OCI-M1 (cell line): ENCODE results near the gene ATOX1.
"Not testable (repeated sequence)": the region's sequence is repeated elsewhere in the genome, so short reads cannot be mapped to it uniquely, and the experiment has no call there.

ENCODE experiments used
- DNase-seq: peaks from one replicate; lab custom pipeline; 2025; lab: John Stamatoyannopoulos, UW

The ATOX1 gene, protein sequence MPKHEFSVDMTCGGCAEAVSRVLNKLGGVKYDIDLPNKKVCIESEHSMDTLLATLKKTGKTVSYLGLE

DNA sequence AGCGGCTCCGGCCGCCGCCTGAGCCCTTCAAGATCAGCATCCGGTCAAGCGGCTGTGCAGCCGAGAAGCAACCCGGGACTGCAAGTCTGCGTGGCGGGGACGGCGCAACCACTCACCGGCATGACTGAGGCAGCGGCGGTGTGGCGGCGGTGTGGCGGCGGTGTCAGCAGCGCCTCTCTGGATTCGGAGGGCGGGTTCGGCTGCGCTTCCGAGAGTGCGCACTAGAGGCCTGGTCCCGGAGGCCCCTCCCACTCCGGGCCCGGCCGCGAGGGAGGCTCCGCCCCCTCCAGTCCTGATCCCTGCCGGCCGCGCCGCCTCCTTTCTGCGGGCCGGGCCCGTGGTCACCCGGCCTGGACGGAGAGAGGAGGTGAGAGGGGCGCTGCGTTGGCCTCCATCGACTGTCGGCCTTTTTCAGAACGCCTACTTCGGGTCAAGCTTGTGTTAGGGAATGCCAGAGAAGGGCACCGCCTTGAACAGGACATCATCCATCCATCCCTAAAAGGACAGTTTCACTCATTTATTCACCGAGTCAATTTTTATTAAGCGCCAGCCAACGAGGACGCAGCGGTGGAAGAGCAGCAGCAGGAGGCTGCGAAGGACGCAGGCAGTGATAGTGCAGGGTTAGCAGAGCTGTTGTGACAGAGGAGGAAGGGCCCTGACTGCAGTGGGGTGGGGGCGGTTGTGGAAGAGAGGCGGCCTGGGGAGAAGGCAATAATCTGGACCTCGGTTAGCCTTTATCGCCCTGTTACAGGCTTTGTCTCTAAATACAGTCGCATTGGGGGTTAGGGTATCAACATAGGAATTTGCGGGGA, at the start of gene ATOX1:
Gene ATOX1, minus strand, starts transcription at position 202 of the 812 bp plus-strand sequence. Its CDS starts 80 bp downstream, at position 122.
- DNase-seq = peak; percentile 96

DNA sequence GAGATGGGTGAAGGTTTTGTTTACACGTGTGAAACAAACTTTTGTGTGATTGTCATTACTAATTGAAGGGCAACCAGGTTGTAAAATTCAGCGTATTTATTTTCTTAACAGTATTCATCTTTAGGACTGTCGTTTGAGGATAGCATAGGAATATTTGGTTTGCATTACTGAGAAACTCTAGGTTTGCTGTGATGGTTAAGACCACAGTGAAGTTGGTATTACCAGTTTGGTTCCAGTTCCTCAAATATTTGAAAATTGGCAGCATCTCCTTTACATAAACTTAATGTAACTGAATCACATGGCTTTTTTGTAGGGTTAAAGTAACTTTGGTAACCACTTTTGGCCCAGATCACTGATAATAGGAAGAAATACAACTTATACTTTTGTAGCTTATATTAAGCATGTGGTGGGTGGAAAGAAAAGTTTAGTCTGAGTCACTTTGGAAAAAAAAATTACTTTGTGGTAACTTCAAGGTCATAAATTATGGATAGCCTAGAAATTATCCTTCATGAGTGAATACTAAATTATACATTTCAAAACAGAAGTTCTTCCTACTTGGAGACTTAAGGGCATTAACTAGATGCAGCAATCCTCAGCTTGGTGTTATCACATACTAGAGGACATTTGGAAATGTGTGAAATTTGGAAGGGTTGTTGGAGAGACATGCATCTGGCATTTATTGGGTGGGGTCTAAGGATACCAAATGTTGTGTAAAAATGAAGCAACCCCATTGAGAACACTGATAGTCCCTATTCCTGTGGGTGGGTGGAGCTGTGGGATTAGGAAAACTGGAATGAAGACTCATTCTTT, 47.2 kb upstream of the ATOX1 start:
- DNase-seq = peak; percentile 10

DNA sequence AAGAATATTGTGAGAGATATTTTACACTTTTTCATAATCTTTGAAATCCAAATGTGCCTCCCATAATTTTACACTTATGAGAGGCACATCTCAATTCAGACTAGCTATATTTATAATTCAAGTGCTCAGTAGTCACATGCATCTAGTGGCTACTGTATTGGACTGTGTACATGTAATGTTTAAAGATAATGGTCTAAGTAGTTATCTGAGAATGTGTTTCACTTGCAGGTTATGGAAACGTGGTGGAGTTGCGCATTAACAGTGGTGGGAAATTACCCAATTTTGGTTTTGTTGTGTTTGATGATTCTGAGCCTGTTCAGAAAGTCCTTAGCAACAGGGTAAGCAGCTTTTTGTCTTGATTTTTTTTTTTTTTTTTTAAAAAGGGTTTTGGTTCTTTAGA, 42.1 kb upstream of the ATOX1 start:
- no peak for DNase-seq

DNA sequence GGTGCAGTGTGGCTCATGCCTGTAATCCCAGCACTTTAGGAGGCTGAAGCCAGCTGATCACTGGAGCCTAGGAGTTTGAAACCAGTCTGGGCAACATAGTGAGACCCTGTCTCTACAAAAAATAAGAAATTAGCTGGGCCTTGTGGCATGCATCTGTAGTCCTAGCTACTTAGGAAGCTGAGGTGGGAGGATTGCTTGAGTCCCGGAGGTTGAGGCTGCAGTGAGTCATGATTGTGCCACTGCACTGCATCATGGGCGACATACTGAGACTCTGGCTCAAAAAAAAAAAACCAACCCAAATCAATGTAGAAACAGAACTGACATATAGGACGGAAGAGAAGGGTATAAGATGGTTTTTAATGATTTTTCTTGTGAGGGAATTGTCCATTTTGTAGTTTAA, 41.0 kb upstream of the ATOX1 start:
- no peak for DNase-seq

DNA sequence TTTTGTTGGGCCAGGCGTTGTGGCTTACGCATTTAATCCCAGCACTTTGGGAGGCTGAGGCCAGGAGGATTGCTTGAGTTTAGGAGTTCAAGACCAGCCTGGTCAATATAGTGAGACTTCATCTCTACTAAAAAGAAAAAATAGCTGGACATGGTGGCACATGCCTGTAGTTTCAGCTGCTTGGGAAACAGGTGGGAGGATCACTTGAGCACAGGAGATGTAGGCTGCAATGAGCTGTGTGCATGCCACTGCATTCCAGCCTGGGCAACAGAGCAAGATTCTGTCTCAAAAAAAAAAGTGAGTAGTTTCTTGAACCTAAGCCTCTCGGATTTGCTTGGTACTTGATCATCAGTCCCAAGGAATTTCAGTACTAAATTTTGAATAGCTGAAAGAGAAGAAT, 40.2 kb upstream of the ATOX1 start:
- no peak for DNase-seq

DNA sequence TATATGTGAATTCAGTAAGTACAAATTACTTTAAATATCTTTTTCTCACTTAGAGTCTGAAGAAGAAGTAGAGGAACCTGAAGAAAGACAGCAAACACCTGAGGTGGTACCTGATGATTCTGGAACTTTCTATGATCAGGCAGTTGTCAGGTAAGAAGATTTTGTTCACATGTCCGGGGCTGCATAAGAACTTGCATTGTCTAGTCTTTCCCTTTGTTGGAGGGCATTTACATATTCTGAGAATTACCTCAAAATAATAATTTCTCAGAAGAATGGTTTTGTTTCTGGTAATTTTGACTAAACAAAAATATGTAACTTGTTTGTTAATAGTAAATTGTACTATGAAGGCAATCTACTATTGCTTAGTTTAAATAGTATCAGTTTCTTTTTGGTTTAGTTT, 37.0 kb upstream of the ATOX1 start:
- DNase-seq = no peak

DNA sequence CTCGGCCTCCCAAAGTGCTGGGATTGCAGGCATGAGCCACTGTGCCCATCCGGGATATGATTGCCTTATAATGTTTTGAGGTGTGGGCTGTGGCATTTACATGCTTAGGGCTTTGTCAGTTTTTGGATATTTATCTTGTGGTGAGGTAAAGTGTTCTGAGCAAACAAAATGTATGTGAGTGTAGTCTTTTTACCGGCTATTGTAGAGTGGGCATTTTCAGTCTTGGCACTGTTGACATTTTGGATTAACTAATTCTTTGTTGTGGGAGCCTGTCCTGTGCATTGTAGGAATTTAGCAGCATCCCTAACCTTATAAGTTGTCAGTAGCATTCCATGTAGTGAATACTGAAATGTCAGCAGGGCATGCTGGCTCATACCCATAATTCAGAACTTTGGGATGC, 34.9 kb upstream of the ATOX1 start:
- DNase-seq = no peak

DNA sequence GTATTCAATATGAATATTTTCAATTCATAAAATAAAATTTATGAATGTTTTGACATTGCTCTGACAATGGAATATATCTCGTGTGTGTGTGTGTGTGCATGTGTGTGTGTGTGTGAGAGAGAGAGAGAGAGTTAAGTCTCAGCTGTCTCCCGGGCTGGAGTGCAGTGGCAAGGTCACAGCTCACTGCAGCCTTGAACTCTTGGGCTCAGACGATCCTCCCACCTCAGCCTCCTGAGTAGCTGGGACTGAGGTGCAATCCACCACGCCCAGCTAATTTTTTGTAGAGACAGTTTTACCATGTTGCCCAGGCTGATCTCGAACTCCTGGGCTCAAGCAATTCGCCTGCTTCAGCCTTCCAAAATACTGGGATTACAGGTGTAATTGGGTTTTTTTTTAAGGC, 29.4 kb upstream of the ATOX1 start:
- no peak for DNase-seq

DNA sequence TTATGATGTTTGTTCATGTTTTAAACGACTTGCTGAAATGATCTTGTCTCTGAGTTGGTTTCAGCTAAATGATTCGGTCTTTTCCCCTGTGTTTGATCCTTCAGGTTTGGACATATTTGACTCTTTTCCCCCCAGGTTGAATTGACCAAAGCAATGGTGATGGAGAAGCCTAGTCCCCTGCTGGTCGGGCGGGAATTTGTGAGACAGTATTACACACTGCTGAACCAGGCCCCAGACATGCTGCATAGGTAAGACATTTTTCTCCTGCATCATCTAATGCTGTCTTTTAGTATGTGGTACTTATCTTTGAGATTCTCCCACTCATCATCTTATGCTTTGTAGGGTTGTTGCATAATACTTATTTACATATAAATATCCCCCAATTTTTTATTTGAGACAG, 28.0 kb upstream of the ATOX1 start:
- DNase-seq = no peak

DNA sequence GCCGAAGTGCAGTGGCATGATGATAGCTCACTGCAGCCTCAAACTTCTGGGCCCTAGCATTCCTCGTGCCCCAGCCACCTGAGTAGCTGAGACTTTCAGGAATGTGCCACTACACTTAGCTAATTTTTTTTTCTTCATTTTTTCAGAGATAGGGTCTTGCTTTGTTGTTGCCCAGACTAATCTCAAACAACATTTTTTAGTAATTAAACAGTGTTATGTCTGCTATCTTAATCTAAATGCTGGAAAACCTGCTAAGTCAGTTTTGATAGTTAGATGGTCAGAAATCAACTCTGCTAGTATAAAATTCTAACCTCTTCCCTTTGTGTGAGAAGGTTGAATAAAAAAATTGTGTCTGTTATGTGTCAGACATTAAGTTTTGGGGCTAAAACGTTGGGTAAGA, 25.7 kb upstream of the ATOX1 start:
- DNase-seq = no peak

DNA sequence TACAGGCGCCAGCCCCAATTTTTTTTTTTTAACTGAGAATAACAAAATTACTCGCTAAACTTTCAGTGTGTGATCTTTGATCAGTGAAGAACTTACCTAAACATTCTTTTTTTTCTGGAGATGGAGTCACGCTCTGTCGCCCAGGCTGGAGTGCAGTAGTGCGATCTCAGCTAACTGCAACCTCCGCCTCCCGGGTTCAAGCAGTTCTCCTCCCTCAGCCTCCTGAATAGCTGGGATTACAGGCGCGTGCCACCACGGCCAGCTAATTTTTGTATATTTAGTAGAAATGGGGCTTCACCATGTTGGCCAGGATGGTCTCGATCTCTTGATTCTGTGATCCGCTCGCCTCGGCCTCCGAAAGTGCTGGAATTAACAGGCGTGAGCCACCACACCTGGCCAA, 25.2 kb upstream of the ATOX1 start:
- DNase-seq = not testable (repeated sequence)

DNA sequence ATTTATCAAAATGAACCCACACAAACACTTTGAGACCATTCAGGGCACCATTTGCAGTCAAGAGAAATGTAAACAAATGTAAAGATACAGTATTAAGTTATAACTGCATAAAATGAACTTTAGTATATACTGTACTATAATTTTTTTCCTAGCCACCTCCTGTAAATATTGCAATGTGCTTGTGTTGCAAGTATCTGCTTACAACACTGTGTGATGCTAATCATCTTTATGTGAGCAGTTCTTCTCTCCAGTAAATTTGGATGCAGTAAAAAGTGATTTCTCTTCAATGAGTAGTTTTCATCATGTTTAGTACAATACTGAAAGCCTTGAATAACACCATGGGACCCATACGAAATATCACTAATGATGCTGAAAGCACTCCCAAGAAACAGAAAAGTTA, 22.8 kb upstream of the ATOX1 start:
- DNase-seq = peak; percentile 30

DNA sequence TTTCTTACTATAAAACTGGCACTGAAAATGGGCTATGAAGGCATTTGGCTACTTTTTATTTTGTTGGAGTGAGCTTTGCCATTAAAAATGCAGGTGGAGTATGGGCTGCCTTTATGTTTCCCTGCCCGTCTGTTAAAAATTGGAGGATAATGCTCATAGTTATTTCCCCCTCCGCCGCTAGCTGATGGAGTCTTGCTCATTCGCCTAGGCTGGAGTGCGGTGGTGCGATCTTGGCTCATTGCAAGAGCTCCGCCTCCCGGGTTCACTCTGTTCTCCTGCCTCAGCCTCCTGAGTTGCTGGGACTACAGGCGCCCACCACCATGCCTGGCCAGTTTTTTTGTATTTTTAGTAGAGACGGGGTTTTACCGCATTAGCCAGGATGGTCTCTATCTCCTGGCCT, 21.9 kb upstream of the ATOX1 start:
- DNase-seq = no peak

DNA sequence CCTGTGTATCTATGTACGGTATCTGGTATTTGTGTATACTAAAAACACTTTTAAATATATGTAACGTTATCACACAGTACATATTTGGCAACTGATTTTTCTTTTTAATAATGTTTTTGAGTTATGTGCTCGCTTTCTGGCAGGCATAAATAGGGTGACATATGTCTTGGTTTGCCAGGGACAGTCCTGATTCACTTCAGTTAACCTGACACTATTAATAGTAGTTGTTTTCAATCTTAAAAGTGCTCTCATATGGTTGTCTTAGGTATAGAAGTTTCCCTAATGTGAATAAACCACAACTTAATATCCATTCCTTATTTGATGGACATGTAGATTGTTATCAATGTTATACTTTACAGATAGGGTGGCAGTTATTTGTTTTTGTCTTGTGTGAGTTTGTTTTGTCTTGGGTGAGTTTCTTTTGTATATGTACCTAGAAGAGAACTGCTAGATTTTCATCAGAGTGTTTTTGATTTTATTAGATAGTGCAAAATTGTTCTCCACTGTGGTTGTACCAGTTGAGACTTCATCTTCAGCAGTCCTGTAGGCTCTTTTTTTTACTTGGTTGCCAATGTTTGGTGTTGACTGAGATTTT, 21.2 kb upstream of the ATOX1 start:
- DNase-seq = no peak

DNA sequence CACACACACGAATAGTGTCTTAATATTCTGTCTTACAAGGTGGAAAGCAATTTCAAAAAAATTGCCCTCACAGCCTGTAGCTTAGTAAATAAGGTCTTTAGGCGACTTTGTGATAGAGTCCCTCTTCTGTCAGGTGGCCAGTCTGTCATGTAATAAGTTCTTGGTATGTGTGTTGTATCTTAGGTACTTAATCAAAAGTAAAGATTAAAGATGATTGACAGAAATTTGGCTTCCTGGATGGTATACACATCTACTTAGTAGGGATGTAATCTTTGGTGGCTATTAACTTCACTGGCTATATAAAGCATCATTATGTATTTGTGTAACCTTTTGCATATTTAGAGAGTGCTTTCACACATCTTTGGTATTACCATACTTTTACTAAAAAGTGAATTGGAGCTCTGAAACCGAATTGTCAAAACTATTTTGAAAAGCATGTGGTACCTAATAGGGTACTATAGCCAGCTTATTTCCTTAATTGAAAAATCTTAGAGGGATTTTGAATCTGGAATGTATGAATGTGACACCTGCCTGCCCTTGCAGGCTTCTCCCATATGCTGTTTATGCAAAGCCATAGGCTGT, 16.7 kb upstream of the ATOX1 start:
- peak; percentile 15 for DNase-seq

DNA sequence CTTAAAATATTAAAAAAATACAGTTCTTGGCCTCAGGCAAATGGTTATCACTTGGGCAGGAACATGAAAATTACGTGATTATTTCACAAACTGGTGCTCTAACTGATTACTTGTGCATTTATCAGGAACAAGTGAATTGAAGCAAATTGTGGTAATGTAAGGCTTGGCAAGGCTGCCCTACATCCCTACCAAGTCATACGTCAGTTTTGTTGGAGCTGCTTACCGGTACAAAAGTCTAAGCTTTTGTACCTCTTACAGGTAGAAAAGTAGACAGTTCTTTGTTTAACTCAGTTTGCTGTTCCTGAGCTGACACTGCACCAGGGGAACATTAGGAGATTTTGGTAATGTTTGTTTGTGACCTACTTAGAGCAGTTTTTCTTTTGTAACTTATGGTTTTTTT, 15.5 kb upstream of the ATOX1 start:
- peak; percentile 43 for DNase-seq

DNA sequence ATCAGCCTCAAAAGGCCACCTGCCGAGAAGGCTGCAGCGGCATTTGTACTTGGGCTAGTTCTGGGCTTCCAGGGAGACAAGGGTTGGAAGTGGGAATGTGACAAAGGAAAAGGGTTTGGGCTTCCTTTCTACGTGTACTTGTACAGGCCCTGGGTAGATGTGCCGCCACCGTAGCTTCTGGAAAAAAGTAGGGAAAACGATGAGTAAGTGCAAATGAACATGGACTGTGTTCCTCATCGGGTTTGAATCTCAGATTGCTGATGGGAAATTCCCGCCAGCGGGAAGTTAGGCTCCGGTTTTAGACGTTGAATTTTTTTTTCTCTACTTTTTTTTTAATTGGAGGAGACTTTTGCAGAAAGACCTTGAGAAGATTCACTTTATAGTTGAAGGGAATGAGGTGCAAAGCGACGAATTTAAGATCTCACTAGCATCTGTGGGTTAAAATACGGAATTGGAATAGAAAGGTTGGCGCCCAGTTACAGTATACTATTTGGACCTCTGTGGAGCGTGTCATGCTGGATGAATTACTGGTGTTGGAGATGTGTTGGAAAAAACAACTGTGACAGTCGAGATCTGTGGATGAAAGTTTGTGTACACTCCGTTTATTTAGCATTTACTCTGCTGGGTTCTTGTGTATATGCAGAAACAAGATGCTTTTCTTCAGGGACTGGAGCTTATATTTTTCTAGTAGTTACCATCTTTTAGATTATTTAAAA, 14.6 kb upstream of the ATOX1 start:
- peak; percentile 55 for DNase-seq

DNA sequence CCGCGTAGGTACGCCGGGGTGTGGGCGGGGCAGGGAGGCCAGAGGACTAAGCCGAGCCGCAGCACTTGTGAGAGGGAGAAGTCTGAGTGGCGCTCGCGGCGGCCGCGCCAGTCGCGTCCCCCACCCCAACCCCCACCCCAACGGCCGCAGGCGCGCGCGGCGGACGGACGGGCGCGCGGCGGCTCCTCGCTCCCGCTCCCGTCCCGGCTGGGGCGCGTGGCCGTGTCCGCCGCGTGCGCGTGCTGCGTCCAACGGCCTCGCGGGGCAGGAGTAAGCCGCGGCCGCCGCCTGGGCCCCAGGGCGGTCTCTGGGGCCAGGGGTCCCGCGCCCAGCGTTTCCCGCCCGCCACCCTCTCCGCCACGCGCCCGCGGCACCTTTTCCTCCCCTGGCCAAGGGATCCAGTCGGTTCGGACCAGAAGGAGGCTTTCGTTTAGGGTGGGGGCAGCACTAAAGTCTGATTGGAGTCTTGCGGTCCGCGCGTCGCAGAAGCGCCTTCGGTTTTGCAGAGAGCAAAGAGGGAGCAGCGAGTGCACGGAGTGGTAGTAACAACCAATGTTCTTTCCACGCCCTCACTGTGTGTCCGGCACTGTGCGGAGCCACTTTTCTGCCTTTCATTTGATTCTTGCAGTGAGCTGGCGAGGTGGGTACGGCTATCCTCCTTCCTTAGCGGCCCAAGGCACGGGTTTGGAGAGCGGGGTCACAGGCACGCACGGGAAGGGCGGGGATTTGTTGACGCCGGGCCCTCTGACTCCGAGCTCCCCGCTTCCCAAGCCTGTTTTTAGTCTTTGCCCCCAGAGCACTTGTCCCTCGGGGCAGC, 13.8 kb upstream of the ATOX1 start:
- peak; percentile 69 for DNase-seq

DNA sequence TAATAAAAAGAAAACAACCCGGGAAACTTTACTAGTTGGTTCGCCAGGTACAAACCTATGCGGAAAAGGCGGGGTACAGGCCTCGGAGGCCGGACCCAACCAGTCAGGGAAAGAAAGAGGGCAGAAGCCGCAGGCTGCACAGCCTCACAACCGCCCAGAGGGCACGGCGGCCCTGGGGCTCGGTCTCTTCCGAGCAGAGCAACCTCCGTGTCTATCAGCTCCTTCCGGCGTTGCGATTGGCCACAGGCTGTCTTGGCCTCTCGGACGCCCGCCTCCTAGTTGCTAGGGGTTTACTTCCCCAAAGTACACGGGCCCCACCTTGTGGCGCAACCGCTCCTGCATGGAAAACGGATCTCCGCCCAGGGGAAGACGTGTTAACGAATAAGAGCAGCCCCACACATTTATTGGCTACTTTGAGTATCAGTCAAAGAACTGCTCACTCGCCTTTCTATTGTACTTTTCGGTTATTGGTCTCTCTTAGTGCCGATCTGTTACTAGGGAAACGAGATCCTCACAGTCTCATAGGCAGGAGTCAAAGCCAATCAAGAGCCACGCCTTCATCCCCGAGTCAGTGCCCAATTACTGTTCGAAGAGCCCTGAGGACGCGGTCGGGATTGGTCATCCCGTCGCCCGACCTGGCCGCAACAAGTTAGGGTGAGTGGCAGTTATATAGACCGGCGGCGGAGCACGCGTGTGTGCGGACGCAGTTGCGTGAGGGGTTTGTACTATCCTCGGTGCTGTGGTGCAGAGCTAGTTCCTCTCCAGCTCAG, 13.0 kb upstream of the ATOX1 start, which contains the start of gene G3BP1:
Gene G3BP1, plus strand, starts transcription at position 696 of the 770 bp plus-strand sequence. CDS start 14,667 bp downstream, outside the sequence.
- peak; percentile 100 for DNase-seq
